Prostate gland (tissue), 2 donors: ENCODE results near the gene BCAT1. TPM values are rescaled to one million over a fixed set of nuclear protein-coding genes. Genes with fewer than 3 reads are reported as not detected.
"Not testable (repeated sequence)": the region's sequence is repeated elsewhere in the genome, so short reads cannot be mapped to it uniquely, and the experiment has no call there.

ENCODE experiments used
- DNase-seq: peaks from one replicate; pipeline ENCODE4 v3.0.0-alpha.2; 2019; ENCODE audit warnings: low spot score
- H3K27ac ChIP-seq, 2 donors: fragments of 200-600 bp; sonication (generic); 2 replicates each; pipeline ENCODE4 v1.5.1; 2017 to 2019
- H3K27me3 ChIP-seq: fragments of 200-600 bp; sonication (generic); replicated peaks from 2 replicates; pipeline ENCODE4 v1.5.1; 2019; ENCODE audit not compliant: insufficient read depth
- H3K36me3 ChIP-seq, 2 donors: fragments of 200-600 bp; sonication (generic); 1 replicate in 1 of 2; 2 replicates in 1 of 2; pipeline versions ENCODE4 v1.5.1 to v1.8.1; 2017 to 2019
- H3K4me1 ChIP-seq: fragments of 200-600 bp; sonication (generic); replicated peaks from 2 replicates; pipeline ENCODE4 v1.5.1; 2019
- H3K4me3 ChIP-seq, 2 donors: fragments of 200-600 bp; sonication (generic); 2 replicates each; pipeline ENCODE4 v1.5.1; 2017 to 2019
- H3K9me3 ChIP-seq: fragments of 200-600 bp; sonication (generic); 2 replicates; pipeline ENCODE4 v1.5.1; 2017
- POLR2A ChIP-seq: fragments of 450-650 bp; IDR thresholded peaks from one replicate; pipeline ENCODE4 v1.6.1; 2016; ENCODE audit warnings: antibody characterized with exemption, mild to moderate bottlenecking
- POLR2AphosphoS5 ChIP-seq: sonication (generic); formaldehyde crosslinking; IDR thresholded peaks from one replicate; pipeline ENCODE4 v1.6.1; 2017; ENCODE audit warnings: antibody characterized with exemption
- WGBS: methylation state at CpG from one replicate; pipeline ENCODE4 v1.1.5; 2018; 5-methylcytosine and 5-hydroxymethylcytosine counted together
- intact Hi-C: fragments of 100-400 bp; cut with DNase I; formaldehyde crosslinking; loops from one replicate; pipeline ENCODE4 v1.14.2; 2022
- total RNA-seq, 2 donors: library from RNA; depleted of rRNA; stranded (reverse); fragments of >200 nt; gene quantifications; one replicate each; pipeline ENCODE4 v1.1.0, GENCODE V29; 2016
- TF ChIP-seq, protein P1 (sequence below), 4 experiments: fragments of 200-600 bp in 2 of 4; fragments of 450-650 bp in 2 of 4; sonication (generic) in 2 of 4; IDR thresholded peaks; 1 replicate in 3 of 4; 2 replicates in 1 of 4; pipeline ENCODE4 v1.5.1; 2016 to 2019; ENCODE audit warnings: antibody characterized with exemption in 4 of 4, mild to moderate bottlenecking in 2 of 4, moderate library complexity in 2 of 4

The BCAT1 gene
- total RNA-seq, 2 donors from 2014 or later: 0.59 to 43.1 TPM

DNA sequence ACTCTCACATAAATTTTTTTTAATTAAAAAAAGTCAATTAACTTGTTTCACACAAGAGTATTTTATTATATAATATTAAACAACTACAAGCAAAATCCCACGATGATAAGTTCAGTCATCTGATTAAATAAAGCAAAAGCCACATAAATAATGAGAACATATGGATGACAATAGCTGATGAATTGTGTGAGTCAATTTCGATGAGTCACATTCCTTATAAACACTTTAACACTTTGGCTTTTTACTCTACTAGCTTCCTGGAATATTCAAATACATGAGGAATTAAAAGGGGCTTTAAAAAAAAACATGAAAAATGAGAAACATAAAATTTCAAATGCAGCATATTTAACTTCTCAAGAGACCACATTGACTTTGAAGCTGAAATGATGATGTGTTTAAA is 95.3 kb downstream of the BCAT1 start:
- WGBS: 54% methylated on average over 2 of the region's 2 CpGs
- no peak for TF ChIP-seq POLR2A
- TF ChIP-seq, protein P1, sequence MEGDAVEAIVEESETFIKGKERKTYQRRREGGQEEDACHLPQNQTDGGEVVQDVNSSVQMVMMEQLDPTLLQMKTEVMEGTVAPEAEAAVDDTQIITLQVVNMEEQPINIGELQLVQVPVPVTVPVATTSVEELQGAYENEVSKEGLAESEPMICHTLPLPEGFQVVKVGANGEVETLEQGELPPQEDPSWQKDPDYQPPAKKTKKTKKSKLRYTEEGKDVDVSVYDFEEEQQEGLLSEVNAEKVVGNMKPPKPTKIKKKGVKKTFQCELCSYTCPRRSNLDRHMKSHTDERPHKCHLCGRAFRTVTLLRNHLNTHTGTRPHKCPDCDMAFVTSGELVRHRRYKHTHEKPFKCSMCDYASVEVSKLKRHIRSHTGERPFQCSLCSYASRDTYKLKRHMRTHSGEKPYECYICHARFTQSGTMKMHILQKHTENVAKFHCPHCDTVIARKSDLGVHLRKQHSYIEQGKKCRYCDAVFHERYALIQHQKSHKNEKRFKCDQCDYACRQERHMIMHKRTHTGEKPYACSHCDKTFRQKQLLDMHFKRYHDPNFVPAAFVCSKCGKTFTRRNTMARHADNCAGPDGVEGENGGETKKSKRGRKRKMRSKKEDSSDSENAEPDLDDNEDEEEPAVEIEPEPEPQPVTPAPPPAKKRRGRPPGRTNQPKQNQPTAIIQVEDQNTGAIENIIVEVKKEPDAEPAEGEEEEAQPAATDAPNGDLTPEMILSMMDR (IDR thresholded peaks at IDR 0.05): no peak
- TF ChIP-seq POLR2AphosphoS5: no peak
- H3K27me3 ChIP-seq: no peaks in the 10 kb centered on the region
- H3K9me3 ChIP-seq: no peaks in the 10 kb centered on the region
- no peaks in the 10 kb centered on the region for H3K4me1 ChIP-seq
- DNase-seq: no peak
- H3K27ac ChIP-seq: no peak overlapping the region
- no peaks in the 10 kb centered on the region for H3K36me3 ChIP-seq
- intact Hi-C loops: no loop called here
- H3K4me3 ChIP-seq: no peak overlapping the region

DNA sequence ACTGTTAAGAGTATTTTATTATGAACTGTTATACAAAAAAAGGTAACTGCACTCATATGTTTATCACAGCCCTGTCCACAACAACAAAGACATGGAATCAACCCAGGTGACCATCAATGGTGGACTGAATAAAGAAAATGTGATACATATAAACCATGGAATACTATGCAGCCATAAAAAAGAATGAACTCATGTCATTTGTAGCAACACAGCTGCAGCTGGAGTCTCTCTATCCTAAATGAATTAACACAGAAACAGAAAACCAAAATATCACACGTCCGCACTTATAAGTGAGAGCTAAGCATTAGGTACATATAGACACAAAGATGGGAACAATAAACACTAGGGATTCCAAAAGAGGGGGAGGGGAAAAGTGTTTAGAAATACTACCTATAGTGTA is 95.8 kb downstream of the BCAT1 start:
- Histone ChIP-seq H3K27me3 (no peaks in the 10 kb centered on the region), H3K36me3 (no peaks in the 10 kb centered on the region), H3K4me3 (no peak overlapping the region), H3K27ac (no peak overlapping the region), H3K4me1 (no peaks in the 10 kb centered on the region), H3K9me3 (no peaks in the 10 kb centered on the region)
- 99% methylated on average over 2 of the region's 2 CpGs for WGBS
- intact Hi-C loops: no loop called here
- TF ChIP-seq POLR2A (no peak), POLR2AphosphoS5 (no peak)
- TF ChIP-seq, protein P1 (IDR thresholded peaks at IDR 0.05): no peak
- DNase-seq: no peak

DNA sequence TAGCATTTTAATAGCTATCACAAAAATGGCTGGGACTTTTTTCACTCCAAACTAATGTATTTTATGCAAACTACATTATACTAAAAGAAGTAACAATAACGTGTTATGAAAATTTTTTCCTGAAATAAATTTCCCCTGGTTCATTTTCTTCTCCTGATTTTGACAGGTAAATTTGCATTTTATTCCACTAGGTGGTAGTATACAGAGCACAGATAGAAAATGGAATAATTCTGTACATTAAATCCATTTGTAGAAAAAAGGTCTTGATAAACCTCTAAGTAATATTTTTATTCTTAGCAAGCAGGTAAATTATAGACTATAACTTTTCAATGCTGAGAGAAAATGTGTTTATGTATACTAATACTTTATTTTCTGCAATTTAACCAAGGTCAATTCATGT is 96.5 kb downstream of the BCAT1 start:
- Histone ChIP-seq H3K36me3 (no peaks in the 10 kb centered on the region), H3K9me3 (no peaks in the 10 kb centered on the region), H3K27ac (no peak overlapping the region), H3K27me3 (no peaks in the 10 kb centered on the region), H3K4me1 (no peaks in the 10 kb centered on the region), H3K4me3 (no peak overlapping the region)
- no peak for DNase-seq
- TF ChIP-seq, protein P1 (IDR thresholded peaks at IDR 0.05): peak in 1 of 4 experiments; percentile 12
- TF ChIP-seq POLR2A: no peak
- intact Hi-C loops: no loop called here
- 67% methylated on average over 1 of the region's 1 CpG for WGBS

DNA sequence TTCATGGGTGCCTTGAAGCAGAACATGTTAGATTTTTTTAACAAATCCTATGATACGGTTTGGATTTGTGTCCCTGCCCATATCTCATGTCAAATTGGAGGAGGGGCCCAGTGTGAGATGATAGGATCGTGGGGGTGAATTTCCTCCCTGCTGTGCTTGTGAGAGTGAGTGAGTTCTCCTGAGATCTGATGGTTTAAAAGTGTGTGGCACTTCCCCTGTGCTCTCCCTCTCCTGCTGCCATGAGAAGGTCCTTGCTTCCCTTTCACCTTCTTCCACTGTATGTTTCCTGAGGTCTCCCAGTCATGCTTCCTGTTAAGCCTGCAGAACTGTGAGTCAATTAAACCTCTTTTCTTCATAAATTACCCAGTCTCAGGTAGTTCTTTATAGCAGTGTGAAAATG is 97.0 kb downstream of the BCAT1 start:
- H3K4me1 ChIP-seq, intact Hi-C loops, H3K27me3 ChIP-seq, H3K27ac ChIP-seq, DNase-seq, H3K9me3 ChIP-seq, H3K4me3 ChIP-seq, H3K36me3 ChIP-seq: not testable (repeated sequence)
- 39% methylated on average over 2 of the region's 2 CpGs for WGBS

DNA sequence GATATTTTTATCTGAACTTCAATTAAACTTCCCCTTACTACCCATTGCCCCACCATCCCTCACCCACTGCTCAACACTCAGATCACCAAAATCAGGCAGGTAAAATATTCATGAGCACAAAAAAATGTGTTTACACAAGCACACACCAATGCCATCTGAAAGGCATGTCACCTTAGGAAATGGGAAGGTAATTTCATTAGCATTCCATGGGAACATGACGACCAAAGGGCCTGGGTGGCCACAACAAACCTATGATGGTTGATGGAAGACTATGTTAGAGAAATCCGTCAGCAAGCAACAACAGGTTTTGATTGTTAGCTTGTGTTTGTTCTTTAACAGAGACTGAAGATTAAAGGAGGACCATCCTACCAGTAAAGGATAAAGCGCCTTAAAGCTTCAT is 97.6 kb downstream of the BCAT1 start:
- 73% methylated on average over 3 of the region's 3 CpGs for WGBS
- no peaks in the 10 kb centered on the region for H3K4me1 ChIP-seq
- no peaks in the 10 kb centered on the region for H3K9me3 ChIP-seq
- intact Hi-C loops: no loop called here
- H3K27ac ChIP-seq: no peak overlapping the region
- no peaks in the 10 kb centered on the region for H3K27me3 ChIP-seq
- TF ChIP-seq POLR2AphosphoS5: no peak
- TF ChIP-seq, protein P1 (IDR thresholded peaks at IDR 0.05): no peak
- TF ChIP-seq POLR2A: no peak
- no peaks in the 10 kb centered on the region for H3K36me3 ChIP-seq
- no peak overlapping the region for H3K4me3 ChIP-seq
- no peak for DNase-seq
